Neural cell (in vitro differentiated cells): ENCODE results near the gene HSD11B2. TPM values are rescaled to one million over a fixed set of nuclear protein-coding genes. Genes with fewer than 3 reads are reported as not detected.

Experiments used
- H2AFZ ChIP-seq: fragments of 200-600, 300-800 bp; sonication (generic), shearing (Covaris generic); 2 replicates; pipeline ENCODE4 v1.6.0; 2014; ENCODE audit warnings: low read depth, mild to moderate bottlenecking, antibody characterized with exemption, low read length, moderate library complexity
- H3F3A ChIP-seq: fragments of 200-600 bp; shearing (Covaris generic); 2 replicates; pipeline ENCODE4 v1.6.1; 2016; ENCODE audit warnings: mild to moderate bottlenecking, moderate library complexity, mixed read lengths, antibody characterized with exemption, low read length; ENCODE audit not compliant: insufficient read depth, poor library complexity, severe bottlenecking
- H3K27ac ChIP-seq: fragments of 200-600, 300-800 bp; sonication (generic), shearing (Covaris generic); 2 replicates; pipeline ENCODE4 v1.5.1; 2014; ENCODE audit warnings: mild to moderate bottlenecking, low read length, moderate library complexity
- H3K27me3 ChIP-seq: fragments of 300-800, 200-600 bp; sonication (generic), shearing (Covaris generic); 2 replicates; pipeline ENCODE4 v1.6.0; 2014; ENCODE audit warnings: mild to moderate bottlenecking, low read depth, low read length, moderate library complexity; ENCODE audit not compliant: insufficient read depth
- H3K36me3 ChIP-seq: fragments of 300-800, 200-600 bp; sonication (generic), shearing (Covaris generic); 2 replicates; pipeline ENCODE4 v1.5.1; 2014; ENCODE audit warnings: mild to moderate bottlenecking, antibody characterized with exemption, low read length, moderate library complexity; ENCODE audit not compliant: insufficient read depth
- H3K4me2 ChIP-seq: fragments of 300-800, 200-600 bp; sonication (generic), shearing (Covaris generic); 2 replicates; pipeline ENCODE4 v1.6.0; 2014; ENCODE audit warnings: mild to moderate bottlenecking, low read length
- H3K4me3 ChIP-seq: fragments of 300-800, 200-600 bp; sonication (generic), shearing (Covaris generic); 2 replicates; pipeline ENCODE4 v1.5.1; 2014; ENCODE audit warnings: mild to moderate bottlenecking, low read length, moderate library complexity
- H3K79me2 ChIP-seq: fragments of 200-600 bp; shearing (Covaris generic); replicated peaks from 2 replicates; pipeline ENCODE4 v1.6.0; 2014; ENCODE audit warnings: mild to moderate bottlenecking, low read length, moderate library complexity; ENCODE audit not compliant: insufficient read depth
- H3K9ac ChIP-seq: fragments of 300-800, 200-600 bp; sonication (generic), shearing (Covaris generic); 2 replicates; pipeline ENCODE4 v1.6.1; 2016; ENCODE audit warnings: mild to moderate bottlenecking, low read length, mixed read lengths
- H3K9me2 ChIP-seq: fragments of 200-600 bp; shearing (Covaris generic); 2 replicates; pipeline ENCODE4 v1.6.1; 2016; ENCODE audit warnings: mild to moderate bottlenecking, low read length, mixed read lengths; ENCODE audit not compliant: insufficient read depth
- H3K9me3 ChIP-seq: fragments of 200-600, 300-800 bp; sonication (generic), shearing (Covaris generic); 2 replicates; pipeline ENCODE4 v1.6.1; 2016; ENCODE audit warnings: mild to moderate bottlenecking, mixed run types, low read length, moderate library complexity, mixed read lengths
- H4K20me1 ChIP-seq: fragments of 200-600 bp; shearing (Covaris generic); 2 replicates; pipeline ENCODE4 v1.6.1; 2016; ENCODE audit warnings: mild to moderate bottlenecking, mixed run types; ENCODE audit not compliant: insufficient read depth
- EP300 ChIP-seq: fragments of 450-650 bp; conservative IDR thresholded peaks from 2 replicates; pipeline ENCODE4 v1.6.1; 2014; ENCODE audit warnings: antibody characterized with exemption, mild to moderate bottlenecking, moderate library complexity; ENCODE audit not compliant: poor library complexity, severe bottlenecking
- EZH2 ChIP-seq: fragments of 200-600, 300-800 bp; shearing (Covaris generic), sonication (generic); IDR thresholded peaks from 2 replicates; pipeline ENCODE4 v1.6.1; 2014; ENCODE audit warnings: antibody characterized with exemption, low read length, borderline replicate concordance, mild to moderate bottlenecking; ENCODE audit not compliant: insufficient read depth, poor library complexity, severe bottlenecking
- MXI1 ChIP-seq: fragments of 450-650 bp; conservative IDR thresholded peaks from 2 replicates; pipeline ENCODE4 v1.6.1; 2014; ENCODE audit warnings: antibody characterized with exemption, mild to moderate bottlenecking; ENCODE audit not compliant: poor library complexity, severe bottlenecking
- POLR2AphosphoS5 ChIP-seq: IDR thresholded peaks from 2 replicates; pipeline ENCODE4 v1.6.1; 2012
- RAD21 ChIP-seq: fragments of 450-650 bp; conservative IDR thresholded peaks from 2 replicates; pipeline ENCODE4 v1.6.1; 2014; ENCODE audit warnings: antibody characterized with exemption, mild to moderate bottlenecking, moderate library complexity
- SMC3 ChIP-seq: fragments of 450-650 bp; conservative IDR thresholded peaks from 2 replicates; pipeline ENCODE4 v1.6.1; 2014; ENCODE audit warnings: antibody characterized with exemption, mild to moderate bottlenecking, moderate library complexity; ENCODE audit not compliant: poor library complexity
- TAF1 ChIP-seq: IDR thresholded peaks from 2 replicates; pipeline ENCODE4 v1.6.1; 2012; ENCODE audit warnings: low read depth
- polyA plus RNA-seq: library from polyadenylated mRNA; depleted of rRNA; stranded (reverse); fragments of >200 nt; gene quantifications from 2 replicates; pipeline ENCODE4 v1.2.3, GENCODE V29; 2014
- TF ChIP-seq, protein P1 (sequence below): fragments of 450-650 bp; IDR thresholded peaks from 2 replicates; pipeline ENCODE4 v1.5.1; 2014; ENCODE audit warnings: antibody characterized with exemption, mild to moderate bottlenecking, moderate library complexity; ENCODE audit not compliant: poor library complexity, severe bottlenecking
- TF ChIP-seq, protein P2 (sequence below): IDR thresholded peaks from 2 replicates; pipeline ENCODE4 v1.6.1; 2012; ENCODE audit warnings: borderline replicate concordance

The HSD11B2 gene
- polyA plus RNA-seq, 1 donor from 2014 or later, result 0.24 TPM

DNA sequence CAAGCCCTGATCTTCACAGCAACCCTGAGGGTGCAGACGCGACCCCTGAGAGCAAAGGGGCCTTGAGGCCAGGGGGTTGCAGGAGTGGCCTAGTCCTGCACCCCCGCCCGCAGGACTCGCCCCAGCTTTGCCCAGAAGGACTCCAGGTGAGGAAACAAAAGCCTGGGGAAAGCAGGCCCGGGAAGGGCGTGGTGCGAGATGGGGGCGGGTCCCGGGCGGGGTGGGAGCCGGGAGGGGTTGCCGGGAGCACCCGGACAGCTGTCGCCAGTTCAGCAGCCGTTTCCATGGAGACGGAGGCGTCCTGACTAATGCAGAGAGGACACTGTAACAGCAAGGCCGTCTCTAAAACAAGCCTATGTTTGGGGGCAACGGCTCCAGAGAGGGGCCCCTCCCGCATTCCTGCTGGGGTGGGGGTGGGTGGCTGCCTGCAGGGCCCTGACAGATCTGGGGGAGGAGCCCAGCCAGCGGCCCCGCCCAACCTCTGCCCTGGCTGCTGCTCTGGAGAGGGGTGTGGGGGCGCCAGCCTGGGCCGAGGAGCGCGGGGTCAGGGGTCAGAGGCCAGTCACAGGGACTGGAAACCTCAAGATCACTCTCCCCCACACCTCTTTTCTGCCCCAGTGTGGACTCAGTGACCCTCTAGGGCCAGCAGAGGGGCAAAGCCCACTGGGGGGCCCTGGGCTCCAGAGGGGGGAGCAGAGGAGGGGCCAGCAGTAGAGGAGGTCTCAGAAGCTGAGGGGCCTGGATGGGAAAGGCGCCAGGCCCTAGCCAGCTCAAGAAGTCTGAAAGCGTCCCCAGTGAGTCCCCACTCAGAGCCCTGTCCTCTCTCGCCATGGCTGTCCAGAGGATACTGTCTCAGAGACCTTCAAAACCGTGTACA lies 34.5 kb upstream of the HSD11B2 start:
- H3K36me3 ChIP-seq, result no peaks in the 10 kb centered on the region
- TF ChIP-seq EZH2 (no peak), EP300 (peak; percentile 11)
- no peak overlapping the region for H3K4me2 ChIP-seq
- H3K9ac ChIP-seq, result peak overlapping the region; percentile 50
- no peaks in the 10 kb centered on the region for H4K20me1 ChIP-seq
- H3K9me2 ChIP-seq, result no peaks in the 10 kb centered on the region
- no peaks in the 10 kb centered on the region for H3F3A ChIP-seq
- peak overlapping the region; percentile 35 for H3K4me3 ChIP-seq
- peak overlapping the region; percentile 32 for H2AFZ ChIP-seq
- no peaks in the 10 kb centered on the region for H3K9me3 ChIP-seq
- no peaks in the 10 kb centered on the region for H3K79me2 ChIP-seq
- H3K27me3 ChIP-seq, result no peaks in the 10 kb centered on the region
- H3K27ac ChIP-seq, result peak overlapping the region; percentile 31

DNA sequence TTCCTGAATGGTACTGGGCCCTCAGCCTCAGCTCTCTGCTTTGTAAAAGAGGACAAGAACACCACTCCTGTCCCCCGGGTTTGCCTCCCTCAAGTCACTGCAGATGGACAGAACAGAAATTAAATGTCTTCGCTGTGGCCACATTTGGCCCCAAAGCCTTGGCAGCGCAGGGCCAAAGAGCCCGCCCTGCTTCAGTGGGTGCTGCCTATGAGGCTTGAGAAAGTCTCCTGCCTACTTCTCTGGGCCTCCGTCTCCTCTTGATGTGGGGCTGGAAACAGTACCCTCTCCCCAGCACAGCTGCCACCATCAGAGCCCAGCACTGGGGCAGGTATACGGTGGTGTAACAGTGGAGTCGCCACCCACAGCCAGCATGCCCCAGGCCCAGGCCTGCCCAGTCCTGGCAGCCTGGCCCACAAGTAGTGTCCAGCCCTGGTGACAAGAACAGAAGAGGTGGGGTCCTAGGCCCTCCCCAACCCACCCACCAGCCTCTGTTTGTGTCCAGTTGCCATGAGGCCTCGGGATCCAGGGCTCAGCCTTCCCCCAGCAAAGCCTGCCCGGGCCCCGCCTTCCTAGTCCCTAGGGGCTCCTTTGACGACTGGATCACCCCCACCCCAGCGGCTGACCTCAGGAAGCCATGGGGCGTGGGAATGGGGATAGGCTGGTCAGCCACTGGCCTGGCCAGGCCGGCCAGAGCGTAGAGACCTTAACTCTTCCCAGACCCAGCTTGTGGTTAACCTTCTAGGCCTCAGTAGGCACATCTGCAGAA lies 33.7 kb upstream of the HSD11B2 start:
- Histone ChIP-seq H3K4me2 (no peak overlapping the region), H3K27ac (no peak overlapping the region), H3K27me3 (no peaks in the 10 kb centered on the region)

More for the DNA sequence above, 33.7 kb upstream of the HSD11B2 start:
- no peaks in the 10 kb centered on the region for H3K36me3 ChIP-seq
- H3K9me2 ChIP-seq, result no peaks in the 10 kb centered on the region
- H2AFZ ChIP-seq, result no peak overlapping the region
- no peaks in the 10 kb centered on the region for H3F3A ChIP-seq
- no peaks in the 10 kb centered on the region for H3K9me3 ChIP-seq
- no peaks in the 10 kb centered on the region for H3K79me2 ChIP-seq
- H3K9ac ChIP-seq, result peak overlapping the region; percentile 50
- no peak overlapping the region for H3K4me3 ChIP-seq
- no peaks in the 10 kb centered on the region for H4K20me1 ChIP-seq
- TF ChIP-seq MXI1, result no peak
- TF ChIP-seq SMC3, result no peak
- TF ChIP-seq, protein P1, sequence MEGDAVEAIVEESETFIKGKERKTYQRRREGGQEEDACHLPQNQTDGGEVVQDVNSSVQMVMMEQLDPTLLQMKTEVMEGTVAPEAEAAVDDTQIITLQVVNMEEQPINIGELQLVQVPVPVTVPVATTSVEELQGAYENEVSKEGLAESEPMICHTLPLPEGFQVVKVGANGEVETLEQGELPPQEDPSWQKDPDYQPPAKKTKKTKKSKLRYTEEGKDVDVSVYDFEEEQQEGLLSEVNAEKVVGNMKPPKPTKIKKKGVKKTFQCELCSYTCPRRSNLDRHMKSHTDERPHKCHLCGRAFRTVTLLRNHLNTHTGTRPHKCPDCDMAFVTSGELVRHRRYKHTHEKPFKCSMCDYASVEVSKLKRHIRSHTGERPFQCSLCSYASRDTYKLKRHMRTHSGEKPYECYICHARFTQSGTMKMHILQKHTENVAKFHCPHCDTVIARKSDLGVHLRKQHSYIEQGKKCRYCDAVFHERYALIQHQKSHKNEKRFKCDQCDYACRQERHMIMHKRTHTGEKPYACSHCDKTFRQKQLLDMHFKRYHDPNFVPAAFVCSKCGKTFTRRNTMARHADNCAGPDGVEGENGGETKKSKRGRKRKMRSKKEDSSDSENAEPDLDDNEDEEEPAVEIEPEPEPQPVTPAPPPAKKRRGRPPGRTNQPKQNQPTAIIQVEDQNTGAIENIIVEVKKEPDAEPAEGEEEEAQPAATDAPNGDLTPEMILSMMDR, result no peak
- TF ChIP-seq EZH2, result no peak
- no peak for TF ChIP-seq POLR2AphosphoS5
- TF ChIP-seq, protein P2, sequence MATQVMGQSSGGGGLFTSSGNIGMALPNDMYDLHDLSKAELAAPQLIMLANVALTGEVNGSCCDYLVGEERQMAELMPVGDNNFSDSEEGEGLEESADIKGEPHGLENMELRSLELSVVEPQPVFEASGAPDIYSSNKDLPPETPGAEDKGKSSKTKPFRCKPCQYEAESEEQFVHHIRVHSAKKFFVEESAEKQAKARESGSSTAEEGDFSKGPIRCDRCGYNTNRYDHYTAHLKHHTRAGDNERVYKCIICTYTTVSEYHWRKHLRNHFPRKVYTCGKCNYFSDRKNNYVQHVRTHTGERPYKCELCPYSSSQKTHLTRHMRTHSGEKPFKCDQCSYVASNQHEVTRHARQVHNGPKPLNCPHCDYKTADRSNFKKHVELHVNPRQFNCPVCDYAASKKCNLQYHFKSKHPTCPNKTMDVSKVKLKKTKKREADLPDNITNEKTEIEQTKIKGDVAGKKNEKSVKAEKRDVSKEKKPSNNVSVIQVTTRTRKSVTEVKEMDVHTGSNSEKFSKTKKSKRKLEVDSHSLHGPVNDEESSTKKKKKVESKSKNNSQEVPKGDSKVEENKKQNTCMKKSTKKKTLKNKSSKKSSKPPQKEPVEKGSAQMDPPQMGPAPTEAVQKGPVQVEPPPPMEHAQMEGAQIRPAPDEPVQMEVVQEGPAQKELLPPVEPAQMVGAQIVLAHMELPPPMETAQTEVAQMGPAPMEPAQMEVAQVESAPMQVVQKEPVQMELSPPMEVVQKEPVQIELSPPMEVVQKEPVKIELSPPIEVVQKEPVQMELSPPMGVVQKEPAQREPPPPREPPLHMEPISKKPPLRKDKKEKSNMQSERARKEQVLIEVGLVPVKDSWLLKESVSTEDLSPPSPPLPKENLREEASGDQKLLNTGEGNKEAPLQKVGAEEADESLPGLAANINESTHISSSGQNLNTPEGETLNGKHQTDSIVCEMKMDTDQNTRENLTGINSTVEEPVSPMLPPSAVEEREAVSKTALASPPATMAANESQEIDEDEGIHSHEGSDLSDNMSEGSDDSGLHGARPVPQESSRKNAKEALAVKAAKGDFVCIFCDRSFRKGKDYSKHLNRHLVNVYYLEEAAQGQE, result no peak
- no peak for TF ChIP-seq EP300
- no peak for TF ChIP-seq TAF1
- no peak for TF ChIP-seq RAD21
